Neural progenitor cell (in vitro differentiated cells): ENCODE data around the gene PRRC2C.

Experiments used
- CTCF ChIP-seq: fragments of 200-600 bp; sonication (generic); IDR thresholded peaks from 2 replicates; pipeline ENCODE4 v1.5.1; 2017; ENCODE audit warnings: antibody characterized with exemption, mild to moderate bottlenecking
- EZH2 ChIP-seq: fragments of 200-600 bp; sonication (generic); IDR thresholded peaks from 2 replicates; pipeline ENCODE4 v1.6.1; 2017; ENCODE audit warnings: antibody characterized with exemption, mild to moderate bottlenecking, moderate library complexity
- EZH2phosphoT487 ChIP-seq: fragments of 200-600 bp; sonication (generic); IDR thresholded peaks from 2 replicates; pipeline ENCODE4 v1.6.1; 2017; ENCODE audit warnings: antibody characterized with exemption

- TF ChIP-seq CTCF: no peak
- TF ChIP-seq EZH2: no peak
- no peak for TF ChIP-seq EZH2phosphoT487
Measured at GRCh38 chr1:171506525-171507304, 21.4 kb downstream of the PRRC2C start.
